ENCODE measurements around the gene BEST2. TPM values are rescaled to one million over a fixed set of nuclear protein-coding genes. Genes with fewer than 3 reads are reported as not detected.

BEST2 gene
- polyA plus RNA-seq, 1 donor from 2014 or later = not detected

- Histone ChIP-seq H3K27me3 (ENCODE audit: insufficient read depth, low read depth, low read length) (peaks cover 29% of the 10 kb centered on the region), H3K9ac (ENCODE audit: low read length) (peak overlapping the region; percentile 82), H3K79me2 (replicated peaks; ENCODE audit: insufficient read depth, low read length) (no peaks in the 10 kb centered on the region), H3K9me3 (ENCODE audit: low read length) (no peaks in the 10 kb centered on the region), H3K36me3 (ENCODE audit: insufficient read depth, low read length) (no peaks in the 10 kb centered on the region), H4K20me1 (ENCODE audit: insufficient read depth) (no peaks in the 10 kb centered on the region), H3K4me3 (ENCODE audit: low read length) (peak overlapping the region; percentile 87), H3K9me2 (ENCODE audit: insufficient read depth, low read length) (no peaks in the 10 kb centered on the region), H3K27ac (ENCODE audit: low read length) (no peak overlapping the region), H3F3A (ENCODE audit: insufficient read depth, low read length, poor library complexity, severe bottlenecking) (no peaks in the 10 kb centered on the region), H3K4me2 (ENCODE audit: low read length) (no peak overlapping the region), H2AFZ (ENCODE audit: low read depth, low read length) (no peak overlapping the region)
- TF ChIP-seq MXI1 (conservative IDR thresholded peaks at IDR 0.05; ENCODE audit: poor library complexity, severe bottlenecking) (no peak), POLR2AphosphoS5 (IDR thresholded peaks at IDR 0.05) (no peak), RAD21 (conservative IDR thresholded peaks at IDR 0.05) (no peak)
Measured at GRCh38 chr19:12789098-12789903, 37.7 kb downstream of the BEST2 start.

DNA sequence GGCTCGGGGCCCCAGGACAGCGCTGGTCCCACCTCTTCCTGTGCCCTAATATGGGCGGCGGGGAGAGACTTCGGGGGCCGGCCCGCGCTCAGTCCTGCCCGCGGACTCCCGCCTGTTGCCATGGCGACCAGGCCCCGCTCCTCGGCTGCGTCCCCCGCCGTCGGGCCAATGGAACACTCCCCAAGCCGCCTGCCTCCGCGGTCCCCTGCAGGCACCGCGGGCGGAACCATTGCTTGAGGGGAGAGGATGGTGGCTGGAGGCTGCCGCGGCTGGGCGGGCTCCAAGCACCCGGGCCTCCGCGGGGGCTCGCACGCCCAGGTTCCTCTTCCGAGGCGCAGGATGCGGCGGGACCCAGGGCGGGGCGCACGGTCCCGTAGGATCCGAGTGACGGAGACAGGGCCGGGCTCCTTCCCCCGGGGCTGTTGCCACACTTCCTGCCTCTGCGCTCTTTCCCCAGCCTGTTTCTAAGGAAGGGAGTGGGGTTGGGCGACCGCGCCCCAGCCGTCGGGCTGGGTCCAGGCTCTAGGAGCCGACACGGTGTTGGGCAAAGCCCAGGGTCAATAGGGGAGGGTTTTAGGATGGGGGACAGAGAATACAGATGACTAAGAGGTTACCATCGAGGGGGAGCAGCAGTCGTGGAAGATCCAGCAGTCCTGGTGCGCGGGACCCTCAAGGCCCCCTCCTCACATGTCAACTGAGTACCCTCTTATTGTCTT is 38.5 kb downstream of the BEST2 start:
- H3K79me2 ChIP-seq (replicated peaks; ENCODE audit: insufficient read depth, low read length) = no peaks in the 10 kb centered on the region
- H3K36me3 ChIP-seq (ENCODE audit: insufficient read depth, low read length) = no peaks in the 10 kb centered on the region
- peaks cover 29% of the 10 kb centered on the region for H3K27me3 ChIP-seq (ENCODE audit: insufficient read depth, low read depth, low read length)
- no peaks in the 10 kb centered on the region for H3K9me3 ChIP-seq (ENCODE audit: low read length)
- H3F3A ChIP-seq (ENCODE audit: insufficient read depth, low read length, poor library complexity, severe bottlenecking) = no peaks in the 10 kb centered on the region
- no peaks in the 10 kb centered on the region for H3K9me2 ChIP-seq (ENCODE audit: insufficient read depth, low read length)
- no peaks in the 10 kb centered on the region for H4K20me1 ChIP-seq (ENCODE audit: insufficient read depth)
- peak overlapping the region; percentile 19 for H3K4me2 ChIP-seq (ENCODE audit: low read length)
- peak overlapping the region; percentile 33 for H3K27ac ChIP-seq (ENCODE audit: low read length)
- H2AFZ ChIP-seq (ENCODE audit: low read depth, low read length) = no peak overlapping the region
- H3K9ac ChIP-seq (ENCODE audit: low read length) = peak overlapping the region; percentile 82
- peak overlapping the region; percentile 87 for H3K4me3 ChIP-seq (ENCODE audit: low read length)
- TF ChIP-seq, protein P1, sequence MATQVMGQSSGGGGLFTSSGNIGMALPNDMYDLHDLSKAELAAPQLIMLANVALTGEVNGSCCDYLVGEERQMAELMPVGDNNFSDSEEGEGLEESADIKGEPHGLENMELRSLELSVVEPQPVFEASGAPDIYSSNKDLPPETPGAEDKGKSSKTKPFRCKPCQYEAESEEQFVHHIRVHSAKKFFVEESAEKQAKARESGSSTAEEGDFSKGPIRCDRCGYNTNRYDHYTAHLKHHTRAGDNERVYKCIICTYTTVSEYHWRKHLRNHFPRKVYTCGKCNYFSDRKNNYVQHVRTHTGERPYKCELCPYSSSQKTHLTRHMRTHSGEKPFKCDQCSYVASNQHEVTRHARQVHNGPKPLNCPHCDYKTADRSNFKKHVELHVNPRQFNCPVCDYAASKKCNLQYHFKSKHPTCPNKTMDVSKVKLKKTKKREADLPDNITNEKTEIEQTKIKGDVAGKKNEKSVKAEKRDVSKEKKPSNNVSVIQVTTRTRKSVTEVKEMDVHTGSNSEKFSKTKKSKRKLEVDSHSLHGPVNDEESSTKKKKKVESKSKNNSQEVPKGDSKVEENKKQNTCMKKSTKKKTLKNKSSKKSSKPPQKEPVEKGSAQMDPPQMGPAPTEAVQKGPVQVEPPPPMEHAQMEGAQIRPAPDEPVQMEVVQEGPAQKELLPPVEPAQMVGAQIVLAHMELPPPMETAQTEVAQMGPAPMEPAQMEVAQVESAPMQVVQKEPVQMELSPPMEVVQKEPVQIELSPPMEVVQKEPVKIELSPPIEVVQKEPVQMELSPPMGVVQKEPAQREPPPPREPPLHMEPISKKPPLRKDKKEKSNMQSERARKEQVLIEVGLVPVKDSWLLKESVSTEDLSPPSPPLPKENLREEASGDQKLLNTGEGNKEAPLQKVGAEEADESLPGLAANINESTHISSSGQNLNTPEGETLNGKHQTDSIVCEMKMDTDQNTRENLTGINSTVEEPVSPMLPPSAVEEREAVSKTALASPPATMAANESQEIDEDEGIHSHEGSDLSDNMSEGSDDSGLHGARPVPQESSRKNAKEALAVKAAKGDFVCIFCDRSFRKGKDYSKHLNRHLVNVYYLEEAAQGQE (IDR thresholded peaks at IDR 0.05; ENCODE audit: borderline replicate concordance) = no peak
- peak; percentile 42 for TF ChIP-seq POLR2AphosphoS5 (IDR thresholded peaks at IDR 0.05)

GRCh38 chr19:12790628-12791344 is 39.2 kb downstream of the BEST2 start:
- no peaks in the 10 kb centered on the region for H3K79me2 ChIP-seq (replicated peaks; ENCODE audit: insufficient read depth, low read length)
- H3F3A ChIP-seq (ENCODE audit: insufficient read depth, low read length, poor library complexity, severe bottlenecking) = no peaks in the 10 kb centered on the region
- H3K9me2 ChIP-seq (ENCODE audit: insufficient read depth, low read length) = no peaks in the 10 kb centered on the region
- peak overlapping the region; percentile 87 for H3K4me3 ChIP-seq (ENCODE audit: low read length)
- peak overlapping the region; percentile 33 for H3K27ac ChIP-seq (ENCODE audit: low read length)
- peak overlapping the region; percentile 82 for H3K9ac ChIP-seq (ENCODE audit: low read length)
- H3K4me2 ChIP-seq (ENCODE audit: low read length) = peak overlapping the region; percentile 48
- H3K27me3 ChIP-seq (ENCODE audit: insufficient read depth, low read depth, low read length) = peaks cover 29% of the 10 kb centered on the region
- H3K9me3 ChIP-seq (ENCODE audit: low read length) = no peaks in the 10 kb centered on the region
- H2AFZ ChIP-seq (ENCODE audit: low read depth, low read length) = no peak overlapping the region
- H4K20me1 ChIP-seq (ENCODE audit: insufficient read depth) = no peaks in the 10 kb centered on the region
- H3K36me3 ChIP-seq (ENCODE audit: insufficient read depth, low read length) = no peaks in the 10 kb centered on the region
- TF ChIP-seq SMC3 (conservative IDR thresholded peaks at IDR 0.05; ENCODE audit: poor library complexity) = no peak
- TF ChIP-seq RAD21 (conservative IDR thresholded peaks at IDR 0.05) = no peak

Measured in neural cell (in vitro differentiated cells).